Measurements from ENCODE around the gene SHISA6.

The SHISA6 gene

DNA sequence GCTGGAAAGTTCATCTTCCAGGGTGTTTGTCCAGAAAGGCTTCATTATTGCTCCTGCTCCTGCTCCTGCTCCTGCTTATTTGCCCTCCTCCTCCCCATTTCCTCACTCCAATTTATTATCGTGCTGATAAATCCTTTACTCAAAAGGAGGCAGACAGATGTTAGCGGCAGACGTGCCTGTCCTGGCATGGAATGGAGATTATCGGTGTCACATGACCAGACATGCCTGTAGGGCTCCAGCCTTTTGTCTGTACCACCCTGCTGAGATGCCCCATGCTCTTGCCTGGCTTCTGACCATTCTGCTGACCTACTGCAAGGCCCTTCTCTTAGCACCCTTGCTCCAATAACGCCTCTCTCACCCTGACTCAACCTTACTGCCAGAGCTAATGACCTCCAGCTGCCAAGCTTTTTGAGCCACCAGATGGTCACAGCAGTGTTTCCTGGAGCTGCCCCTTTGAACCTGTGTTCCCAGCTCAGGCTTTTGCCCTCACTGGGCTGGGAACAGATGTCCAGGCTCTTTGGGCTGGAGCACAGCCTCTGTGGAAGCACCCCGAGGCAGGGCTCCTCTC, 370.1 kb downstream of the SHISA6 start:
- Histone ChIP-seq H2AFZ (ENCODE audit: low read length) (no peak overlapping the region), H3K27me3 (ENCODE audit: insufficient read depth, low read length) (no peaks in the 10 kb centered on the region)

DNA sequence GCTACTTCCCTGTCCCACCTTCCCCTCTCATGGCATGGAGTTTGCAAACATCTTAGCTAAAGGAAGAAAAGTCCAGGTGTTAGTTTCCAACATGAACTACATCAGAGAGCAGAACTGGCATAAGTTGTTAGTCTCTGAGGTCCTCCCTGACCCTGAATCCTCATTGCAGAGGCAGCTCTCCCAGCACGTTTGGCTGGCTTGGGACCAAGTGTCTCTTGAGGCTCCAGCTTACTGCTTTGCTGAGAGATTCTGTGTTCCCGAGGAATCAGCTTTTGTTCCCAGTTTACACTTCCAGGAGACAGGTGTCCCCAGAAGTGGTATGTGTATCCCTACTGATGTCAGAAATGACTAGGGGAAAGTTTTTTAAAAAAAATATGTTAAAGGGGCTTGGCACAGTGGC, 371.9 kb downstream of the SHISA6 start:
- Histone ChIP-seq H3K4me3 (ENCODE audit: low read depth, low read length, poor library complexity, severe bottlenecking) (no peak overlapping the region), H3K36me3 (ENCODE audit: insufficient read depth, low read length) (no peaks in the 10 kb centered on the region), H3K9me2 (ENCODE audit: low read depth, low read length) (no peaks in the 10 kb centered on the region), H3K9ac (ENCODE audit: low read length) (no peak overlapping the region), H3F3A (ENCODE audit: insufficient read depth, low read length) (no peaks in the 10 kb centered on the region), H3K4me1 (ENCODE audit: insufficient read depth, low read length, severe bottlenecking) (no peaks in the 10 kb centered on the region), H3K4me2 (ENCODE audit: low read length) (no peak overlapping the region), H4K20me1 (ENCODE audit: insufficient read depth, low read length) (no peaks in the 10 kb centered on the region), H3K27ac (ENCODE audit: low read depth, low read length, poor library complexity, severe bottlenecking) (no peak overlapping the region), H2AFZ (ENCODE audit: low read length) (no peak overlapping the region), H3K79me2 (ENCODE audit: insufficient read depth, low read length) (no peaks in the 10 kb centered on the region), H3K9me3 (ENCODE audit: low read length) (no peaks in the 10 kb centered on the region), H3K27me3 (ENCODE audit: insufficient read depth, low read length) (no peaks in the 10 kb centered on the region)
- TF ChIP-seq, protein P1, sequence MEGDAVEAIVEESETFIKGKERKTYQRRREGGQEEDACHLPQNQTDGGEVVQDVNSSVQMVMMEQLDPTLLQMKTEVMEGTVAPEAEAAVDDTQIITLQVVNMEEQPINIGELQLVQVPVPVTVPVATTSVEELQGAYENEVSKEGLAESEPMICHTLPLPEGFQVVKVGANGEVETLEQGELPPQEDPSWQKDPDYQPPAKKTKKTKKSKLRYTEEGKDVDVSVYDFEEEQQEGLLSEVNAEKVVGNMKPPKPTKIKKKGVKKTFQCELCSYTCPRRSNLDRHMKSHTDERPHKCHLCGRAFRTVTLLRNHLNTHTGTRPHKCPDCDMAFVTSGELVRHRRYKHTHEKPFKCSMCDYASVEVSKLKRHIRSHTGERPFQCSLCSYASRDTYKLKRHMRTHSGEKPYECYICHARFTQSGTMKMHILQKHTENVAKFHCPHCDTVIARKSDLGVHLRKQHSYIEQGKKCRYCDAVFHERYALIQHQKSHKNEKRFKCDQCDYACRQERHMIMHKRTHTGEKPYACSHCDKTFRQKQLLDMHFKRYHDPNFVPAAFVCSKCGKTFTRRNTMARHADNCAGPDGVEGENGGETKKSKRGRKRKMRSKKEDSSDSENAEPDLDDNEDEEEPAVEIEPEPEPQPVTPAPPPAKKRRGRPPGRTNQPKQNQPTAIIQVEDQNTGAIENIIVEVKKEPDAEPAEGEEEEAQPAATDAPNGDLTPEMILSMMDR (IDR thresholded peaks at IDR 0.05; ENCODE audit: low read length) = no peak
- no peak for TF ChIP-seq EZH2 (IDR thresholded peaks at IDR 0.05; ENCODE audit: borderline replicate concordance, low read length)

More for the DNA sequence above, 370.1 kb downstream of the SHISA6 start:
- Histone ChIP-seq H3K79me2 (ENCODE audit: insufficient read depth, low read length) (no peaks in the 10 kb centered on the region), H3K36me3 (ENCODE audit: insufficient read depth, low read length) (no peaks in the 10 kb centered on the region), H3K4me1 (ENCODE audit: insufficient read depth, low read length, severe bottlenecking) (no peaks in the 10 kb centered on the region), H3F3A (ENCODE audit: insufficient read depth, low read length) (no peaks in the 10 kb centered on the region), H4K20me1 (ENCODE audit: insufficient read depth, low read length) (no peaks in the 10 kb centered on the region), H3K4me2 (ENCODE audit: low read length) (no peak overlapping the region), H3K9ac (ENCODE audit: low read length) (no peak overlapping the region), H3K4me3 (ENCODE audit: low read depth, low read length, poor library complexity, severe bottlenecking) (no peak overlapping the region), H3K27ac (ENCODE audit: low read depth, low read length, poor library complexity, severe bottlenecking) (no peak overlapping the region), H3K9me2 (ENCODE audit: low read depth, low read length) (no peaks in the 10 kb centered on the region), H3K9me3 (ENCODE audit: low read length) (no peaks in the 10 kb centered on the region)
- TF ChIP-seq, protein P1 (IDR thresholded peaks at IDR 0.05; ENCODE audit: low read length) = no peak
- no peak for TF ChIP-seq EZH2 (IDR thresholded peaks at IDR 0.05; ENCODE audit: borderline replicate concordance, low read length)
